HUES6 (cell line): Measurements from ENCODE around the gene NPC1.
A peak's percentile ranks its signal among the peaks of the same experiment; 100 is the strongest.

ENCODE experiments used
- H3K27ac ChIP-seq: 2 replicates; pipeline ENCODE4 v1.7.0; 2013; ENCODE audit warnings: low read depth, mild to moderate bottlenecking, low read length, inconsistent platforms
- H3K27me3 ChIP-seq: 2 replicates; pipeline ENCODE4 v1.6.1; 2013; ENCODE audit warnings: low read length; ENCODE audit not compliant: control insufficient read depth, insufficient read depth
- H3K36me3 ChIP-seq: 2 replicates; pipeline ENCODE4 v1.6.1; 2013; ENCODE audit warnings: low read length; ENCODE audit not compliant: control insufficient read depth, insufficient read depth
- H3K4me1 ChIP-seq: 2 replicates; pipeline ENCODE4 v1.6.1; 2013; ENCODE audit warnings: low read length; ENCODE audit not compliant: control insufficient read depth, insufficient read depth
- H3K4me3 ChIP-seq: 2 replicates; pipeline ENCODE4 v1.5.1; 2013; ENCODE audit warnings: low read depth, low read length
- H3K9ac ChIP-seq: one replicate; pipeline ENCODE4 v1.6.1; 2013; ENCODE audit warnings: mild to moderate bottlenecking, low read length
- H3K9me3 ChIP-seq: 2 replicates; pipeline ENCODE4 v1.6.1; 2013; ENCODE audit warnings: low read depth, low read length; ENCODE audit not compliant: control insufficient read depth, insufficient read depth

NPC1 gene

GRCh38 chr18:23609390-23610023, 23.2 kb upstream of the NPC1 start:
- no peaks in the 10 kb centered on the region for H3K9me3 ChIP-seq
- no peaks in the 10 kb centered on the region for H3K36me3 ChIP-seq
- H3K27ac ChIP-seq: no peak overlapping the region
- H3K4me3 ChIP-seq: no peak overlapping the region
- no peaks in the 10 kb centered on the region for H3K4me1 ChIP-seq
- H3K9ac ChIP-seq: no peak overlapping the region
- H3K27me3 ChIP-seq: no peaks in the 10 kb centered on the region

GRCh38 chr18:23608211-23608610, 21.9 kb upstream of the NPC1 start:
- no peaks in the 10 kb centered on the region for H3K9me3 ChIP-seq
- H3K4me3 ChIP-seq: no peak overlapping the region
- H3K27ac ChIP-seq: no peak overlapping the region
- H3K4me1 ChIP-seq: no peaks in the 10 kb centered on the region
- H3K9ac ChIP-seq: no peak overlapping the region
- no peaks in the 10 kb centered on the region for H3K36me3 ChIP-seq
- H3K27me3 ChIP-seq: no peaks in the 10 kb centered on the region

DNA sequence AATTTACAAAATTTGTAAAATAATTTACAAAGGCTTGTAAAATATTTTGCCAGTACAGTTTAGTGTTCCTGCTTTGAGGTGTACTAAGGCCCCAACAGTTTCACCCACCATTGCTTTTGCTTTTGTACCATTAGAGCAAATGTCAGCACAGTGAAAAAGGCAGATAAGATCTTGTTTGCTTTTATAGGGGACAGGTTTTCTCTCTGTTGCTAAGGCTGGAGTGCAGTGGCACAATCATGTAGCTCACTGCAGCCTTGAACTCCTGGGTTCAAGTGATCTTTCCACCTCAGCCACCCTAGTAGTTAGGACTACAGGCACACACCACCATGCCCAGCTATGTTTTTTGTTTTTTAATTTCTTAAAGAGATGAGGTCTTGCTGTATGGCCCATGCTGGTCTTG, 19.6 kb upstream of the NPC1 start:
- H3K27ac ChIP-seq: no peak overlapping the region
- no peaks in the 10 kb centered on the region for H3K27me3 ChIP-seq
- no peak overlapping the region for H3K4me3 ChIP-seq
- H3K36me3 ChIP-seq: no peaks in the 10 kb centered on the region
- no peaks in the 10 kb centered on the region for H3K4me1 ChIP-seq
- H3K9me3 ChIP-seq: no peaks in the 10 kb centered on the region
- no peak overlapping the region for H3K9ac ChIP-seq

DNA sequence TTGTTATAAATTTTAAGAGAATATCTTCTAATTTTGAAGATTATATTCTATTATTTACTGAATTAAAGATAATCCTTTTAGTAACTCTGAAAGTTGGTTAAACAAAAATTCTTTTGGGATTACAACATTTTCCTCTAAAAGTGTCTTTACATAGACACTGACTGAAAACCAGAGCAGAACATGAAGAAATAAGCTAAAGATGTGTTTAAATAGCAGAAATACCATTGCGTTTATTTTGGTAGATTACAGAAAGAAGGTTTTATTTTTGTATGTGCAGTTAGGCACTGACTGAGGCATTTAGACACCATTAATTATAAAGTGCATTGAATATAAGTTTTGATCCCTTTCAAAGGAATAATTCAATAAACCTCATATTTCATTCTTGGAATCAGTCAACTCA, 13.5 kb upstream of the NPC1 start:
- Histone ChIP-seq H3K27me3 (no peaks in the 10 kb centered on the region), H3K9ac (no peak overlapping the region), H3K4me3 (no peak overlapping the region), H3K4me1 (no peaks in the 10 kb centered on the region), H3K9me3 (no peaks in the 10 kb centered on the region), H3K36me3 (no peaks in the 10 kb centered on the region), H3K27ac (no peak overlapping the region)

GRCh38 chr18:23596183-23596582, 9.9 kb upstream of the NPC1 start:
- H3K4me1 ChIP-seq: no peaks in the 10 kb centered on the region
- H3K36me3 ChIP-seq: no peaks in the 10 kb centered on the region
- no peak overlapping the region for H3K27ac ChIP-seq
- no peak overlapping the region for H3K4me3 ChIP-seq
- H3K9me3 ChIP-seq: no peaks in the 10 kb centered on the region
- no peaks in the 10 kb centered on the region for H3K27me3 ChIP-seq
- no peak overlapping the region for H3K9ac ChIP-seq

DNA sequence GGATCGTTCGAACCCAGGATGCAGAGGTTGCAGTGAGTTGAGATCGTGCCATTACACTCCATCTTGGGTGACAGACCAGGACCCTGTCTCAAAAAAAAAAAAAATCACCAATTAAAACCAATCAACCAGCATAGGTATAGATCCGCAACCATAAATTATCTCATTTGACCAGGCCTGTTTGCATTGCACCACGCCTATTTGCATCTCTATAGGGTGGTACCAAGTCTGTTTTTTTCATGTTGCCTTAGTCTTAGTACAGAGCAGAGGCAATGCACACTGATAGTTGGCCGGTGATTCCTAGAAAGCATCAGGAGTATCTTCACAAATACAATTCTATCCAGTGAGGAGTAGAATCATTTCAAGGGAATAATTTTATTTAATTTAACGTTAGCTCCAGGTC, 9.3 kb upstream of the NPC1 start:
- Histone ChIP-seq H3K9ac (no peak overlapping the region), H3K27ac (no peak overlapping the region), H3K4me3 (no peak overlapping the region), H3K27me3 (no peaks in the 10 kb centered on the region), H3K9me3 (no peaks in the 10 kb centered on the region), H3K36me3 (no peaks in the 10 kb centered on the region), H3K4me1 (no peaks in the 10 kb centered on the region)

DNA sequence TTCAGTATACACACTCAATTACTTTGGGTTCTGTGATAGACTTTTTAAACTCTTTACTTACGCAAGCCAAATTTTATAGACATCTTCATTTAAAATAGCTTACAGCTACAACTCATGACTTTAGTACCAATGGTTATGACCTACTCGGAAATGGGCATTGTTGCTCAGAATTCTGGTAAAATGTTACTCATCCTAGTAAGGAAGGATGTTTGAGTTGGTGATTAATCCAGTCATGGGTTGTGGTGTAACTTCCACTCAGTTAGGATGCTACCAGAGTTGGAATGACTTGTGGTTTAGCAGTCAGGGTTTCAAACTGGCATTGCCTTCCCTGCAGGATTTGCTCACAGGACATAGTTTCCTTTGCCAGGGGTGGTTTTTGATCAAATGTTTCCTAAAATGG, 7.4 kb upstream of the NPC1 start:
- H3K27ac ChIP-seq: no peak overlapping the region
- no peak overlapping the region for H3K9ac ChIP-seq
- H3K9me3 ChIP-seq: no peaks in the 10 kb centered on the region
- H3K4me1 ChIP-seq: no peaks in the 10 kb centered on the region
- no peaks in the 10 kb centered on the region for H3K36me3 ChIP-seq
- no peaks in the 10 kb centered on the region for H3K27me3 ChIP-seq
- no peak overlapping the region for H3K4me3 ChIP-seq

DNA sequence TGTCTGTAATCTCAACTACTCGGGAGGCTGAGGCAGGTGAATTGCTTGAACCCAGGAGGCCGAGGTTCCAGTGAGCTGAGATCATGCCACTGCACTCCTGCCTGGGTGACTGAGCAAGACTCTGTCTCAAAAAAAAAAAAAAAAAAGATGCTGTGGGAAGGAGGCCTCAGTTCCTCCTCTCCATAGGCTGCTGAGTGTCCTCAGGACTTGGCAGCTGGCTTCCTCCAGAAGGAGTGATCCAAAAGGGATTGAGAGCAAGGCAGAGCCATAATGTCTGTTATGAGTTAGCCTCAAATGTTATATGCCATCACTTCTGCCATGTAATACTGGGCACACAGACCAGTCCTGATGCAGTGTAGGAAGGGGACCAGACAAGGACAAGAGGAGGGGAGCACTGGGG, 6.6 kb upstream of the NPC1 start:
- H3K27me3 ChIP-seq: no peaks in the 10 kb centered on the region
- H3K27ac ChIP-seq: no peak overlapping the region
- H3K36me3 ChIP-seq: no peaks in the 10 kb centered on the region
- no peak overlapping the region for H3K4me3 ChIP-seq
- no peaks in the 10 kb centered on the region for H3K4me1 ChIP-seq
- no peak overlapping the region for H3K9ac ChIP-seq
- H3K9me3 ChIP-seq: no peaks in the 10 kb centered on the region

DNA sequence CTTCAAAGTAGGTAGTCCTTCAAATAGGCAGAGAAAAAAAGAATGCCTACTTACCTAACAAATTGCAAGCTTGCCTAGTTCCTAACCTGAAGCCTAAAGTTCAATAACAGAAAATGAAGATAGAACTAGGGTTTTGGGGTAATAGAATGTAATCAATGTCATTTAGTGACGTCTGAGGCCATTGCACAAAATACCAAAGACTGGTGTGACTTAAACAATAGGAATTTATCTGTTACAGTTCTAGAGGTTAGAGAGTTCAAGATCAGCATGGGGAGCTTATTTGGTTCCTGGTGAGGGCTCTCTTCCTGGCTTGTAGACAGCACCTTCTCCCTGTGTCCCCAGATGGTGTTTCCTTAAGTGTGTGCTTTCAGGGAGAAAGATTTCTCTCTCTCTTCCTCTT, 4.7 kb upstream of the NPC1 start:
- no peaks in the 10 kb centered on the region for H3K36me3 ChIP-seq
- peaks cover 5% of the 10 kb centered on the region for H3K27me3 ChIP-seq
- H3K27ac ChIP-seq: no peak overlapping the region
- no peak overlapping the region for H3K9ac ChIP-seq
- peaks cover 4% of the 10 kb centered on the region; the same call in 1 of the 2 replicates for H3K4me1 ChIP-seq
- no peaks in the 10 kb centered on the region for H3K9me3 ChIP-seq
- H3K4me3 ChIP-seq: no peak overlapping the region

GRCh38 chr18:23588836-23589560, 2.7 kb upstream of the NPC1 start:
- no peaks in the 10 kb centered on the region for H3K36me3 ChIP-seq
- H3K4me3 ChIP-seq: no peak overlapping the region
- H3K9me3 ChIP-seq: no peaks in the 10 kb centered on the region
- H3K27me3 ChIP-seq: peaks cover 5% of the 10 kb centered on the region
- H3K4me1 ChIP-seq: peaks cover 9% of the 10 kb centered on the region; the same call in 1 of the 2 replicates
- H3K9ac ChIP-seq: no peak overlapping the region
- H3K27ac ChIP-seq: no peak overlapping the region

DNA sequence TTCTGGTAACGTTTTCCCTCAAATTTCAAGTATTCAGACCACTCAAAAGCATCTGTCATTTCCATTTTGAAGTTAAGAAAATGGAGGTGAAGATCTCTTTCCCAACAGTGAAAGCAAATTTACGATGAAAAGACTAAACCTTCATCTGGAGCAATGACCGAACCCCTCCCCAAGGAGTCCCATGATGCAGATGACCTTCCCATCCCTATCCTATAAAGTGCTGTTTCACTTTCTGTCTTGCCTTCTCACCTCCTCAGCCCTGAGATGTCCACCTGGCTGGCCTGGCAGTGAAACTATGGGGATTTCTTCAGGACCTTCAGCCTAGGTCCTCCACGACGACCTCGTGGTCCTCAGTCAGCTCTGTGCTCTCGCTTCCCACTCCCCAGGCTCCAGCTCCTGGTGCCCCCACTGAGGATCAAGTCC, 925 bp upstream of the NPC1 start:
- Histone ChIP-seq H3K4me1 (peaks cover 9% of the 10 kb centered on the region; the same call in 1 of the 2 replicates), H3K36me3 (no peaks in the 10 kb centered on the region), H3K9me3 (no peaks in the 10 kb centered on the region), H3K27me3 (peaks cover 5% of the 10 kb centered on the region), H3K9ac (no peak overlapping the region), H3K4me3 (peak overlapping the region; percentile 94), H3K27ac (no peak overlapping the region)
